GM21515 (cell line): ENCODE results near the gene GULP1.
"Not testable (repeated sequence)": the region's sequence is repeated elsewhere in the genome, so short reads cannot be mapped to it uniquely, and the experiment has no call there.

Source experiments
- ATAC-seq: cut with Tn5 transposase; IDR thresholded peaks from one replicate; pipeline ENCODE4 v1.9.1; 2021; ENCODE audit not compliant: unreplicated experiment

The GULP1 gene

GRCh38 chr2:188459061-188459460 is 167.4 kb downstream of the GULP1 start:
- ATAC-seq, result no peak

- not testable (repeated sequence) for ATAC-seq
These were observed 174.4 kb downstream of the GULP1 start for GRCh38 chr2:188466078-188466477.

- no peak for ATAC-seq
These were observed 175.1 kb downstream of the GULP1 start for GRCh38 chr2:188466761-188467160.

- no peak for ATAC-seq
These were observed 179.5 kb downstream of the GULP1 start for GRCh38 chr2:188471166-188471565.

- no peak for ATAC-seq
These were observed 181.6 kb downstream of the GULP1 start for GRCh38 chr2:188473306-188473705.

- no peak for ATAC-seq
These were observed 182.6 kb downstream of the GULP1 start for GRCh38 chr2:188474316-188474715.

GRCh38 chr2:188475945-188476344 is 184.3 kb downstream of the GULP1 start:
- no peak for ATAC-seq

GRCh38 chr2:188477564-188478103 is 186.0 kb downstream of the GULP1 start:
- no peak for ATAC-seq

GRCh38 chr2:188478724-188479123 is 187.1 kb downstream of the GULP1 start:
- peak; percentile 90 for ATAC-seq

GRCh38 chr2:188481474-188481873 is 189.8 kb downstream of the GULP1 start:
- no peak for ATAC-seq

- no peak for ATAC-seq
These were observed 193.8 kb downstream of the GULP1 start for GRCh38 chr2:188485496-188485895.

GRCh38 chr2:188492751-188493150 is 201.1 kb downstream of the GULP1 start:
- ATAC-seq, result no peak

- ATAC-seq, result no peak
These were observed 203.2 kb downstream of the GULP1 start for GRCh38 chr2:188494906-188495305.

GRCh38 chr2:188495969-188496431 is 204.3 kb downstream of the GULP1 start:
- ATAC-seq, result no peak

GRCh38 chr2:188497726-188498125 is 206.1 kb downstream of the GULP1 start:
- no peak for ATAC-seq

GRCh38 chr2:188503975-188504374 is 212.3 kb downstream of the GULP1 start:
- ATAC-seq, result no peak

GRCh38 chr2:188506843-188507242 is 215.2 kb downstream of the GULP1 start:
- ATAC-seq, result no peak

GRCh38 chr2:188511346-188511745 is 219.7 kb downstream of the GULP1 start:
- no peak for ATAC-seq

- peak; percentile 49 for ATAC-seq
These were observed 220.8 kb downstream of the GULP1 start for GRCh38 chr2:188512456-188512855.

GRCh38 chr2:188515918-188516317 is 224.2 kb downstream of the GULP1 start:
- no peak for ATAC-seq

GRCh38 chr2:188517549-188518215 is 226.0 kb downstream of the GULP1 start:
- no peak for ATAC-seq

- ATAC-seq, result no peak
These were observed 226.7 kb downstream of the GULP1 start for GRCh38 chr2:188518381-188518780.

- ATAC-seq, result no peak
These were observed 227.5 kb downstream of the GULP1 start for GRCh38 chr2:188519136-188519535.
